OCI-LY3 (cell line): ENCODE measurements around the gene STX16.

Experiments used
- H2AFZ ChIP-seq: fragments of 200-600, 300-600 bp; shearing (Covaris generic); 2 replicates; pipeline ENCODE4 v1.6.0; 2014; ENCODE audit warnings: antibody characterized with exemption, low read depth, low read length
- H3K27ac ChIP-seq: fragments of 200-600, 300-600 bp; sonication (generic); 2 replicates; pipeline ENCODE4 v1.5.1; 2014; ENCODE audit warnings: mild to moderate bottlenecking, low read length, moderate library complexity, mixed read lengths
- H3K27me3 ChIP-seq: fragments of 200-600, 300-600 bp; sonication (generic); 2 replicates; pipeline ENCODE4 v1.6.1; 2014; ENCODE audit warnings: low read depth, low read length, mixed read lengths
- H3K36me3 ChIP-seq: fragments of 200-600, 300-600 bp; sonication (generic); replicated peaks from 2 replicates; pipeline ENCODE3; 2014; ENCODE audit warnings: low read depth, low read length, mixed read lengths
- H3K4me1 ChIP-seq: fragments of 300-600, 200-600 bp; sonication (generic); 2 replicates; pipeline ENCODE4 v1.6.1; 2014; ENCODE audit warnings: low read length, mixed read lengths
- H3K4me2 ChIP-seq: fragments of 200-600, 300-600 bp; sonication (generic); 2 replicates; pipeline ENCODE4 v1.6.1; 2014; ENCODE audit warnings: low read length, mixed read lengths
- H3K4me3 ChIP-seq: fragments of 300-600, 200-600 bp; sonication (generic); 2 replicates; pipeline ENCODE4 v1.5.1; 2014; ENCODE audit warnings: antibody characterized with exemption, mild to moderate bottlenecking, low read length, moderate library complexity
- H3K79me2 ChIP-seq: fragments of 300-600, 200-600 bp; shearing (Covaris generic); 2 replicates; pipeline ENCODE4 v1.6.1; 2014; ENCODE audit warnings: mild to moderate bottlenecking, low read length, mixed read lengths
- H3K9ac ChIP-seq: fragments of 300-600, 200-600 bp; shearing (Covaris generic); 2 replicates; pipeline ENCODE4 v1.6.0; 2014; ENCODE audit warnings: mild to moderate bottlenecking, low read length, moderate library complexity
- H3K9me3 ChIP-seq: fragments of 200-600, 300-600 bp; shearing (Covaris generic); 2 replicates; pipeline ENCODE4 v1.6.1; 2014; ENCODE audit warnings: low read length, mixed read lengths; ENCODE audit not compliant: insufficient read depth
- H4K20me1 ChIP-seq: fragments of 200-600, 300-600 bp; sonication (generic); 2 replicates; pipeline ENCODE4 v1.6.1; 2016; ENCODE audit warnings: low read length, mixed read lengths; ENCODE audit not compliant: insufficient read depth
- EZH2phosphoT487 ChIP-seq: fragments of 200-600 bp; shearing (Covaris generic); IDR thresholded peaks from 2 replicates; pipeline ENCODE4 v1.6.1; 2018; ENCODE audit warnings: antibody characterized with exemption, mixed run types, low read depth
- TF ChIP-seq, protein P1 (sequence below): fragments of 200-600, 300-600 bp; sonication (generic); IDR thresholded peaks from 2 replicates; pipeline ENCODE4 v1.5.1; 2014; ENCODE audit warnings: antibody characterized with exemption, low read length, low read depth

The STX16 gene

DNA sequence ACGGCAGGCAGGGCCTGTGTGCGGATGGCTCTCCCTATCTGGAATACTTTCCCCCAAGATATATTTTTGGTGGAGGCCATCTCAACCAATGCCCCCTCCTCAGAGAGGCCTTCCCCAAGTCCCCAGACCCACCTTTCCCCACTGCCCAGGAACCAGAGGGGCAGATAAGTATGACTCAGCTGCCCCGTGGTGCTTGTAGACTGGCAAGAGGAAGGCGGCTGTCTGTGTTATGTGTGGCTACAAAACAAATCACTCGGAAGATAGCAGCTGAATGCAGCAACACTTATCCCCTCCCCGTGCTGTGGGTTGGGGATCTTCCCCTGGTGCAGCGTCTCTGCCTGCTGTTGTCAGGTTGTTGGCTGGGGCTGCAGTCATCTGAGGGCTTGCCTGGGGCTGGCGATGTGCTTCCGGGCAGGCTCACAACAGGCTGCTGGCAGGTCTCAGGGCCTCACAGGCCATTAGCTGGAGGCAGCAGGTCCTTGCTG, 48.6 kb downstream of the STX16 start:
- Histone ChIP-seq H3K27me3 (no peaks in the 10 kb centered on the region), H3K36me3 (peaks cover 35% of the 10 kb centered on the region), H2AFZ (no peak overlapping the region), H3K4me1 (no peaks in the 10 kb centered on the region), H3K9ac (no peak overlapping the region), H4K20me1 (no peaks in the 10 kb centered on the region), H3K79me2 (no peaks in the 10 kb centered on the region), H3K4me3 (no peak overlapping the region), H3K27ac (no peak overlapping the region), H3K9me3 (no peaks in the 10 kb centered on the region), H3K4me2 (no peak overlapping the region)
- TF ChIP-seq, protein P1, sequence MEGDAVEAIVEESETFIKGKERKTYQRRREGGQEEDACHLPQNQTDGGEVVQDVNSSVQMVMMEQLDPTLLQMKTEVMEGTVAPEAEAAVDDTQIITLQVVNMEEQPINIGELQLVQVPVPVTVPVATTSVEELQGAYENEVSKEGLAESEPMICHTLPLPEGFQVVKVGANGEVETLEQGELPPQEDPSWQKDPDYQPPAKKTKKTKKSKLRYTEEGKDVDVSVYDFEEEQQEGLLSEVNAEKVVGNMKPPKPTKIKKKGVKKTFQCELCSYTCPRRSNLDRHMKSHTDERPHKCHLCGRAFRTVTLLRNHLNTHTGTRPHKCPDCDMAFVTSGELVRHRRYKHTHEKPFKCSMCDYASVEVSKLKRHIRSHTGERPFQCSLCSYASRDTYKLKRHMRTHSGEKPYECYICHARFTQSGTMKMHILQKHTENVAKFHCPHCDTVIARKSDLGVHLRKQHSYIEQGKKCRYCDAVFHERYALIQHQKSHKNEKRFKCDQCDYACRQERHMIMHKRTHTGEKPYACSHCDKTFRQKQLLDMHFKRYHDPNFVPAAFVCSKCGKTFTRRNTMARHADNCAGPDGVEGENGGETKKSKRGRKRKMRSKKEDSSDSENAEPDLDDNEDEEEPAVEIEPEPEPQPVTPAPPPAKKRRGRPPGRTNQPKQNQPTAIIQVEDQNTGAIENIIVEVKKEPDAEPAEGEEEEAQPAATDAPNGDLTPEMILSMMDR = no peak
- TF ChIP-seq EZH2phosphoT487 = no peak

DNA sequence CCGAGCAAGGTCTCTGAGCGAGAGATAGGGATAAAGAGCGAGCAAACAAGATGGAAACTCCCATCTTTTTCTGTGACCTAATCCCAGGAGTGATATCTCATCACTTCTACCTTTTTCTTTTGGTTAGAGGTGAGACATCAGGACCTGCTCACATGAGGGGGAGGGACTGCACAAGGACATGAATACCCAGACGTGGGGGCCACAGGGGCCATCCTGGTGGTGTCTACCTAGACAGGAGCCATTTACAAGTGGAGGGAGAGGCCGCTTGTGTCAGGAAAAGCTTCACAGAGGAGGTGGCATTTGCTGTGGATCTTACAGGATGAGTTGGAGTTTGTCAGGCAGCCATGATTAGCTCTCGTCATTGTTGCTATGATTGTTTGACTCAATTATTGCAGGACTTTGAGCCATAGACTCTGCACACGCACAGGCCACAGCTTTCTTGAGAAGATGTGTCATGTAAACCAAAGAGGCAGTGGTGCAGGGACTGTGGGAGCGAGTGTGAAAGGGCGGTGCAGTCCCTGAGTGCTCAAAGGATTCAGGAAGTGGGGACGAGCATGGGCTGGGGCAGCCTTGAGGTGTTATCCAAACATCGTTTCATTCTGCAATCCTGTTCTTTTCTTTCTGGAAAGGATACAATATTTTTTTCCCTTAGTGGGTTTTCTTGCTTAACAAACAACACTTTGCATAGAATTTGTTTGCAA, 49.2 kb downstream of the STX16 start:
- H3K9ac ChIP-seq = no peak overlapping the region
- H3K27me3 ChIP-seq = no peaks in the 10 kb centered on the region
- no peaks in the 10 kb centered on the region for H4K20me1 ChIP-seq
- H3K9me3 ChIP-seq = no peaks in the 10 kb centered on the region
- H3K4me3 ChIP-seq = no peak overlapping the region
- H2AFZ ChIP-seq = no peak overlapping the region
- no peak overlapping the region for H3K4me2 ChIP-seq
- no peaks in the 10 kb centered on the region for H3K79me2 ChIP-seq
- no peak for TF ChIP-seq EZH2phosphoT487
- TF ChIP-seq, protein P1 = no peak
- peaks cover 31% of the 10 kb centered on the region for H3K36me3 ChIP-seq
- no peak overlapping the region for H3K27ac ChIP-seq
- no peaks in the 10 kb centered on the region for H3K4me1 ChIP-seq

DNA sequence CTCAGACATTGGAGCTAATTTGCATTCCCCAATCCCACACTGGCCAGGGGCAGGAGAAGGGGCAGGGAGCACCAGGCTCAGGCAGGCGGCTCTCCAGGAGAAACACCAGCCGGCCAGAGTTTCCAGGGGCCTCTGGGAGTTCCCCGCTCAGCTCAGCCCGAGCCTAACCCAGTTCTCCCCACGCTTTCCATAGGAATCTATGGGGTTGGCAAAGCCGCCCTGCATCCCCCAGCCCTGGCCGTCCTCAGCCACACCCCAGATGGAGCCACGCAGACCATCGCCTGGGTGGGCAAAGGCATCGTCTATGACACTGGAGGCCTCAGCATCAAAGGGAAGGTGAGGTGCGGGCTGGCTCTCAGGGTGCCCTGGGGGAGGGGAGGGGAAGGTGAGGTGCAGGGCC, 49.7 kb downstream of the STX16 start:
- H3K27ac ChIP-seq = no peak overlapping the region
- no peaks in the 10 kb centered on the region for H3K79me2 ChIP-seq
- H3K4me2 ChIP-seq = no peak overlapping the region
- no peaks in the 10 kb centered on the region for H3K27me3 ChIP-seq
- H3K9me3 ChIP-seq = no peaks in the 10 kb centered on the region
- H3K4me1 ChIP-seq = no peaks in the 10 kb centered on the region
- H4K20me1 ChIP-seq = no peaks in the 10 kb centered on the region
- H3K36me3 ChIP-seq = peaks cover 36% of the 10 kb centered on the region
- no peak for TF ChIP-seq EZH2phosphoT487
- TF ChIP-seq, protein P1 = no peak
- no peak overlapping the region for H2AFZ ChIP-seq
- H3K9ac ChIP-seq = no peak overlapping the region
- H3K4me3 ChIP-seq = no peak overlapping the region

DNA sequence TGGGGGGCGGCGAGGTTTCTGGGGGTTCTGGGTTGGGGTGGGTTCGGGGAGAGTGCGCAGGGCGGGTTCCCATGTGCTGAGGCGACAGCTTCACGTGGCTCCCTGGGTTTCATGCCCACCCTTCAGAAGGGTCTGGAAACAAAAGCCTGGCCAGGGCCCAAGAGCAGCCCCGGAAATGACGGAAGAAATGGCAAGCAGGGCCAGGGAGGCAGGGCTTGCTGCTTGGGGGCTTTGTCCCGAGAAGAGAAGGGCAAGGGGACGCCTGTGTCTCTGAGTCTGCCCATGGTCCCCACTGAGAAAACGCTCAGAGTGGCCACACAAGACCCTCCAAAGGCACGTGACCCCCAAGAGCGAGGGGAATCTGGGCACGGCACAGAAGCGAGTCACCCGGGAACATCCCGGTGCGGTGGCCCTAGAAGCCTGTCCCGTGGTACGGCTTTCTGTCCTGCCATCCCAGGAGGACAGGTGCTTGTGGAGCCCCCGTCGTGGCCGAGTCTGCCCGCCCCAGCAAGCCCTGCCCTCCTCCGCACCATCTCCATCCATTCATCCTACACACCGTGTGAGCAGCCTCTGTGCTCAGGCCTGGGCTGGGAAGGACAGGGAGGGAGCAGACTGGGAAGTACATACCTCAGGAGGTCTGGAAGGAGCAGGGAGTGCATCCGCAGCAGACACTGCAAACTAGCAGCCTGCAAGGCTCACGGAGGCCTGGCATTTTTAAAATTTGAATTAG, 50.5 kb downstream of the STX16 start:
- no peak overlapping the region for H3K27ac ChIP-seq
- TF ChIP-seq, protein P1 = no peak
- TF ChIP-seq EZH2phosphoT487 = no peak
- no peak overlapping the region for H2AFZ ChIP-seq
- H4K20me1 ChIP-seq = no peaks in the 10 kb centered on the region
- H3K4me2 ChIP-seq = no peak overlapping the region
- no peaks in the 10 kb centered on the region for H3K4me1 ChIP-seq
- H3K4me3 ChIP-seq = no peak overlapping the region
- H3K27me3 ChIP-seq = no peaks in the 10 kb centered on the region
- no peaks in the 10 kb centered on the region for H3K79me2 ChIP-seq
- no peaks in the 10 kb centered on the region for H3K9me3 ChIP-seq
- no peak overlapping the region for H3K9ac ChIP-seq
- peaks cover 33% of the 10 kb centered on the region for H3K36me3 ChIP-seq
